GM21717 (cell line): ENCODE data around the gene TBC1D1.
"Not testable (repeated sequence)": the region's sequence is repeated elsewhere in the genome, so short reads cannot be mapped to it uniquely, and the experiment has no call there.

Experiments
- ATAC-seq: cut with Tn5 transposase; IDR thresholded peaks from one replicate; pipeline ENCODE4 v1.9.1; 2021; ENCODE audit warnings: mild to moderate bottlenecking, moderate library complexity; ENCODE audit not compliant: unreplicated experiment

TBC1D1 gene

DNA sequence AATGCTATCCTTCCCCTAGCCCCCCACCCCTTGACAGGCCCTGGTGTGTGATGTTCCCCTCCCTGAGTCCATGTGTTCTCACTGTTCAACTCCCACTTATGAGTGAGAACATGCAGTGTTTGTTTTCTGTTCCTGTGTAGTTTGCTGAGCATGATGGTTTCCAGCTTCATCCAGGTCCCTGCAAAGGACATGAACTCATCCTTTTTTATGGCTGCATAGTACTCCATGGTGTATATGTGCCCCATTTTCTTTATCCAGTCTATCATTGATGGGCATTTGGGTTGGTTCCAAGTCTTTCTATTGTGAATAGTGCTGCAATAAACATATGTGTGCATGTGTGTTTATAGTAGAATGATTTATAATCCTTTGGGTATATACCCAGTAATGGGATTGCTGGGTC lies 32.2 kb downstream of the TBC1D1 start:
- not testable (repeated sequence) for ATAC-seq

DNA sequence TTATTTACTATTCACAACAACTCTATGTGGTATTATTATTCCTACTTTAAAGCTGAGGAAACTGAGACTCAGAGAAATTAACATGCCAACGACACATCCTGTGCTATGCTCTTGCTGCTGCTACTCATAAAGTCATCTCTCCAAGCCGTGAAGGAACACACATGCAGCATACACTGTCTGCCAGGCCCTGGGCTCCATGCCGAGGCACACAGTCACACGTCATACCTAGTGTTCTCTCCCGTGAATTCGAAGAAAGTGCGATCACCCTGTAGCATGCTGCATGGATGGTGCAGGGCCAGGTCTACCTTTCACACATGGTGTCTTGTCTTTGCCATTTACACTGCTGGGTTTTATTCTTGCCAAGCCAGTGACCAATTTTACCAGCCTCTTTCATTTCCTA lies 34.1 kb downstream of the TBC1D1 start:
- ATAC-seq, result no peak

DNA sequence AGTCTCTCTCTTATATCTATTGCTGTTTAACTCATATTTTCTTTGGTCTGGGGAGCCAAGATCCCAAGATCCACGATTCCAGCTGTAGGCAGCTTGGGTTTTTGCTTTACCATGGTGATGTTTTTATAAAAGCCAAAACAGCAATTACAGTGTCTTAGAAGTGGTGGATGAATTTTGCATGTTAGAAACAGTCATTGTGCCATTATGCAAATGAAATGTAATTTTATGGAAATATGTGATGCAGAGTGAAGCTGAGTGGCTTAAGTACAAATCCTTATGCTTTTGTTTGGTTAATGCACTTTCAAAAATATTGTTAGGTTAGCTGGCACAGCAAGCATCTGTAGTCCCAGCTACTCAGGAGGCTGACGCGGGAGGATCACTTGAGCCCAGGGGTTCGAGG lies 36.5 kb downstream of the TBC1D1 start:
- ATAC-seq, result no peak

DNA sequence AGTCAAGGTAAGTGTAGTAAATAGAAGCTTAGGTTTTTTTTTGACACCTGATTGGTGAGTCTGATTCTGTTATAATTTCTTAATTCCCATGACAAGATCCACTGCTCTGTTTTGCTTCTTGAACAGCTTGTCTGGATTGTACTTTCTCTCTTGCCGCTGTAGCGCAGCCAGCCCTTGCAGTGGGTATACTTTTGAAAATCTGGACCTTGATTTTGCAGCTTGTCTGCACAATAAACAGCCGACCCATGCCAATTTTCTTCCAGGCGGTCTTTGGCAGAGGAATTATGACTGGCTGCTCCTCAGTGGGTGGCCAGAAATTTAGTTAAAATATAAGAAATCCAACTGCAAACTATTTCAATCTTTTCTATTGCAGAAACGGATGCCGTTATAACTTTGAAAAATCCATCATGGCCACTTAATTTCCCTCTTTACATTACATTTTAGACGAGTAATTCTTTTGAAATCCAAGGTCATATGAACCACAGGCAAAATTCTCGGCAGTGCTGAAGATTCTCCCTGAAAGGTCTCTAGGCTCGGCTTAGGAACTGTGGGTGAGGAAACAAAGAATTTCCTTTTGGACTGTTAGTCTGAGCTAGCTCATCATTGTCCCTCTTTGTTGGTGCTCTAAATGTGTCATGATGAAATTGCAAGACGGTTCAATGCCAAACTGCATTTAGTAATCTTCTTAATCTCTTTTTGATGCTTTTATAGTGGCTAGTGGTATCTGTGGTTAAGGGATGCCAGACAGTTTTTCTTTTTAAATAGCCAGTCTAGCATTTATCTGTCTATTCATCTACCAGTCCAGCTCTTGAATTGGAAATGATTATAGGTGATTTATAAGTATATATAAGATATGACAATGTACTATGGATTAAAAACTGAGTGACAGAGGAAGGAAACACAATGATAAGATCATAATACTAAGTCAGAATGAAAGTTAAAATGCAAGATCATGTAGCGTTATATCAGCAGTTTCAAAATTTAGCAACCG lies 37.8 kb downstream of the TBC1D1 start:
- ATAC-seq, result no peak

DNA sequence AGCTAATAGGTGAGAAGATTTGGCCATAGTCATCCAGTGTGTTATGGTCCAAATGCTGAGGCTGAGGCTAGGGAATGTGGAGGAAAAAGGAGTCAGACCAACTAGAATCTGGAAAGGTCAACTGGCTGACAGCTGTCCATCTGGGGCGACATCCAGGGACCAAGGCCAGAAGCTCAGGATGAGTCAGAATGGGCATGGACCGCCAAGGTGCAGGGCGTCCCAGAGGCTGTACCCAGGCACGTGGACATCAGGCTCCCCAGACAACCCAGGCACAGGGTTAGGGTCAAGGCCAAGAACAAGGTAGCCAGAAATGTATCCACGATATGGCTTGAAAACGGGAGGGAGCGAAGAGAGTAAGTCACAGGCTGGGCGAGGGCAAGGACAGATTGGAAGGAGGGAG lies 43.2 kb downstream of the TBC1D1 start:
- no peak for ATAC-seq

DNA sequence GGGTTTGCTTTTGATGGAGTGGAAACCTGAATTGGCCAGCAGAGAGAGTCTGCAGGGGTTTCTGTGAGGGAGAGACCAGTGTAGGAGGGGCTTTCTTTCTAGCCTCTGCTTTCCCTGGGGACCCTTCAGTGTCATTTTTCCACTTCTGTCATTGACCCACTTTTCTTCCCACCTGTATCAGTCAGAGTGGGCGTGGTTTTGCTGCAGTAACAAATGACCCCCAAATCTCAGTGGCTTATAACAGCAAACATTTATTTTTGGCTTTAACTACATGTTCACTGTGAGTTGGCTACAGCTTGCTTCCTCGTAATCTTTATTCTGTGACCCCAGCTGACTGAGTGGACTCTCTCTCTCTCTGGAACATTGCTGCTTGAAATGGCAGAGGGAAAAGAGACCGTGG lies 43.7 kb downstream of the TBC1D1 start:
- ATAC-seq, result no peak

DNA sequence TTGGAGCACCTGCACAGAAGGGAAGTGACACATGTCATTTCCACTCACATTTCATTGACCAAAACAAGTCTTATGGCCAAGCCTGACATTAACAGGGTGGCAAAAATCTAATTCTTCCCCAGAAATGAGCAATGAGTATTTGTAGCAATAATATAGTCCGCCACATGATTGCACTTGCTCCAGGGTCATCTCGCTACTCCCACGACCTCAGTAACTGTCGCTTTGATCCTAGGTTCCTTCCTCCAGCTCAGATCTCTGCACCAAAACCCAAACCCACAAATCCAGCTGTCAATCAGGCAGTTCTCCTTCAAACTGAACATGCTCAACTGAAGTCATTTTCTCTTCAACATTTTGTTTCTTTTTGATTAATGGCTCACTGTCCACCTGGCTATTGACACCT lies 44.1 kb downstream of the TBC1D1 start:
- ATAC-seq, result no peak

DNA sequence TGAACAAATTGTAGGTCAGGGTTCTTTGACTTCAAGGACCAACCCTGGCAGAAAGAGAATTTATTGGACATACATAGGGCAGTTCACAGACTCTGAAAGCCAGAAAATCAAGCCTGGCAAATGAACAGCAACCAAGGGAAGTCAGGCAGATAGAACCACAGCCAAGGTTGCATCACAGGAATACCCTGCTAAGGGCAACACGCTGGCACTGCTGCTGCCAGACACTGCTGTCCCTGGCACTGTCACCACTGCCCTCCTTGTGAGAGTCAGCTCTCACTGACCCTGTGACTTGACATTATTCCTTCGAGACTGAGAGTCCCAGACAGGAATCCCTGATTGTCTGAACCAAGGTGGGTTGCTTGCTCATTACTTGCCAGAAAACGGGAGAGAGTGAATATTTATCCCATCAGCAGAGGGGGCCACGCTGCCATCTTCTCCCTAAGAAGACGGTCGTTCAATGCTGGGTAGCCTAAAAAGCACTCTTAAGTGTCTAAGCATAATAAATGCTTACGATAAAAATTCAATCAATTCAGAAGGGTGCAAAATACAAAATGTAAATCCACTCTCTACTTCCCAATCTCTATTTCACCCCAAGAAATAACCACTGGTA lies 46.1 kb downstream of the TBC1D1 start:
- no peak for ATAC-seq

DNA sequence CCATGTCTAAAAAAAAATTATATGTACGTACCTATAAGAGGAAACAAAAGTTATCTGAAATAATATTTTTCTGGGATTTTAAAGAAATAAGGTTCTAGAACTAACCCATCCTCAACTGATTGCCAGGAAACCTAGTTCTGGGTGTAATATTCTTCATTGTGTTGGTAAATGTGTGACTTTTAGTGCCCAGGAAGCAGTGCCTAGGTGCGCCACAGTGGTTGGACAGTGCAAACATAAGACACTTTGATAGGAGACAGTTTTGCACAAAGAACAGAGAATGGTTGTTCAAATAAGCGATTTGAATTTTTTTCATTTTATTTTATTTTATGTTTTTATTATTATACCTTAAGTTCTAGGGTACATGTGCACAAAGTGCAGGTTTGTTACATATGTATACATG lies 47.3 kb downstream of the TBC1D1 start:
- no peak for ATAC-seq

DNA sequence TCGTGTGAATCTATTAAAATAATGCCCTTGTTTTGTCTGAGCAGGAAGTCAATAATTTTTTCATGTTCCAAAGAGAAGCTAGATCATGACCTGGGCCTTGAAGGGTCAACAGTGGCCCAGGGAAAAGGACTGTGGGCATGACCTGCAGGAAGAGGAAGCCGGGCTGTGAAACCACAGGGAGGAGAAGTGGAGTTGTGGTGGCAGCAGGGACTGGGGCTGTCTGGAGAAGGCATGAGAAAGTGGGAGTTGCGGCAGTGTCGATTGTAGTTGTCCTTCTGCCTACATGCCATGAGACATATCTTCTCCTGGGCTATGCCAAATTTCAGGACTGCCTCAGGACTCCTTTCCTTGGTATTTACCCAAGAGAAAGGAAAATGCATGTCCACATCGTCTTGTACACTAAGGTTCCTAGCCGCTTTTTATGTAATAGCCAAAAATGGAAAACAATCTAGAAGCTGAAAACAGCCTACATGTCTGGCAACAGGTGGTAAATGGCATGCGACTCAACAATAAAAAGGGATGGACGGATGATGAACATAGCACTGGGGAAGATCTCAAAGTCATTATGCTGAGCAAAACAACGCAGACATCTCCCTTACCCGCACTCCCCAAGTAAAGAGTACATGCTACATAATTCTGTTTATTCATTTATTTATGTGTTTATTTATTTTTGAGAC lies 55.8 kb downstream of the TBC1D1 start:
- ATAC-seq, result no peak

DNA sequence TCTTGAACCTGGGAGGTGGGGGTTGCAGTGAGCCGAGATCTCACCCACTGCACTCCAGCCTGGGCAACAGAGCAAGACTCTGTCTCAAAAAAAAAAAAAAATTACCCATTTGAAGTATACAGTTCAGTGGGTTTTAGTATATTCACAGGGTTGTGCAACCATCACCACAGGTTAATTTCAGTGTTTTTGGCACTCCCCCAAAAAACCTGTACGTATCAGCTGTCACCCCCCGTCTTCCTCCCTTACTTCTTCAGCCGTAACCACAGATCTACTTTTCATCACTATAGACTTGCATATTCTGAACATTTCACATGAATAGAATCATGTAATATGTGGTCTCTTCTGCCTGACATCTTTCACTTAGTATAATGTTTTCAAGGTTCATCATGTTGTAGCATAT lies 57.7 kb downstream of the TBC1D1 start:
- ATAC-seq, result no peak

DNA sequence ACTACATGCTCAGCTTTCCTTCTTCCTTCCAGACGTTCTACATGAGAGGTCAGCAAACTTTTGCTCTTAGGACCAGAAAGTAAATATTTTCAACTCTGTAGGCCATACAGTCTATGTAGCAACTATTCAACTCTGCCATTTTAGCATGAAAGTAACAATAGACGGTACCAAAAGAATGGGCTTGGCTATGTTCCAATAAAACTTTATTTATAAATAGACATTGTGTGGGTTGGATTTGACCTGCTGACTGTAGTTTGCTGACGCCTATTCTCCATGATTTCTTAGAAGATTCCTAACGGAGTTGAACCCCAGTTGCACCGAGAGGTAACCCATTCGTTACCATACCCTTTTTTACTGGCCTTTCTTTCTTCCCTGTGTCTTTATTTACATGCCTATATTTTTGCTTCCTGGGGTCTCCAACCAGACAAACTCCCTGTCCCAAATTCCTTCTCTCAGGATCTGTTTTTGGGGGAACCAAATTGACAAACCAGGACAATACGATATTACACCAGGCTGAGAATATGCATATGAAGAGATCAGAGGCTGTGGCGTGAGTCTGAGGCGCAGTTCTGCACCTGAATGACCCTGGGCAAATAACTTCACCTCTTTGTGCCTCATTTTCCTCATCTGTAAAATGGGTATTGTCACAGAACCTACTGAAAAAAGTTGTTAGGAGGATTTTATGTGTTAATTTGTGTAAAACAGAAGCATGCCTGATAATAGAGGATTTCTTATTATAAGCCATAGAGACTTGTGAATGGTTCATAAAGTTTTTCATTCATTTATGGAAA lies 58.9 kb downstream of the TBC1D1 start:
- ATAC-seq, result no peak

DNA sequence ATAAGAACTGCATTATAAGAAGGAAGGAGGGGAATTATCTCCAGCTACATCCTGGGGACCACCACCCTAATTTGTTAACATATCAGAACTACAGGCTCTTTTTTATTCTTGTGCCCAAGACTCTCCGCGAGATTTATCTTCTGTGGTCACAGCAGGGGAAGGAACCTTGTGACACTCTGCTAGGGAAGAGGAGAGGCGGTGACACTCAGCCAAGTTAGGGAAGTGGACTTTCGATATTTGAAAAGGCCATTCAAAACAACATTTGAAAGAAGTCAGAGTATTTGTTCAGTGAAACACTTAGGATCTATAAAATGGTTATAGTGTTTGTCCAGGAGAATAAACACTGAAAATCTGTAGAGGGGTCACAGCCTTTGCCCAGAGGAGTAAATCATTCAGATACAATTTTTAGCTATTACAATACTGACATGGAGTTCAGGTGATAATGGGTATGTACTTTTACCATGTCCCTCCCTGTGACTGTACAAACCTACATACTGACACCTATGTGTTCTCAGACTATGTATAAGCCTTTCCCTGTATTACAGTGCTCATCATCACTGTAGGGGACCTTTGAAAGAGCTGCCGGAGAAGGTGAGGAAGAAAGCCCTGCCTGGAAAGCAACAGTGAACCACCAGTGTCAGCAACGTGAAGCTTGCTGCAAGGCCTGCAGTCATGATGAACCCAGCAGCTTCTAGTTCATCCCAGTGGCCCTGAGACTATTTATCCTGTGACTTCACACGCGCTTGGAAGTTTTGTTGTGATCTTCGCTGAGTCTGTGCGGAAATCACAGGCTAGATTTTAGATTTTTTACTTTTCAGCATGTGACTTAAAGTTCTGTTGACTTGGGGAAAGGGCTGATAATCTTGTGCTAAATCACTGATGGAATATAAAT lies 60.8 kb downstream of the TBC1D1 start:
- no peak for ATAC-seq

DNA sequence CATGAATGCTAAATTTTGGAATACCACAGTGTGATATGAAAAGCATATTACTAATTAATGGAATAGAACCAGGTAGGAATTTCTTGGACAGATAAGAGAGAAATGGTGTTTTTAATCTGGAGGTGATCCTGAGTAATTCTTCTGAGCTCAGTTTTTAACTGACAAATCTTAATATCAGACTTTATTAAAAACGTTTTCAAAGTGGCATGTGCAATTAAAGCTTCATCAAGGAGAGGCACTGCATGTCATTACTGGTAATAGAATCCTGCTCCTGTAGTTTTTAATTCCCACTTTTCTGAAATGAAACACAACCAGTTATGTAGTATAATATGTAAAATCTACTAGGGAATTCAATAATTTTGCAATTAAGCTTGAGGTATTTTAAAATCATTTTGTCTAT lies 62.3 kb downstream of the TBC1D1 start:
- no peak for ATAC-seq

DNA sequence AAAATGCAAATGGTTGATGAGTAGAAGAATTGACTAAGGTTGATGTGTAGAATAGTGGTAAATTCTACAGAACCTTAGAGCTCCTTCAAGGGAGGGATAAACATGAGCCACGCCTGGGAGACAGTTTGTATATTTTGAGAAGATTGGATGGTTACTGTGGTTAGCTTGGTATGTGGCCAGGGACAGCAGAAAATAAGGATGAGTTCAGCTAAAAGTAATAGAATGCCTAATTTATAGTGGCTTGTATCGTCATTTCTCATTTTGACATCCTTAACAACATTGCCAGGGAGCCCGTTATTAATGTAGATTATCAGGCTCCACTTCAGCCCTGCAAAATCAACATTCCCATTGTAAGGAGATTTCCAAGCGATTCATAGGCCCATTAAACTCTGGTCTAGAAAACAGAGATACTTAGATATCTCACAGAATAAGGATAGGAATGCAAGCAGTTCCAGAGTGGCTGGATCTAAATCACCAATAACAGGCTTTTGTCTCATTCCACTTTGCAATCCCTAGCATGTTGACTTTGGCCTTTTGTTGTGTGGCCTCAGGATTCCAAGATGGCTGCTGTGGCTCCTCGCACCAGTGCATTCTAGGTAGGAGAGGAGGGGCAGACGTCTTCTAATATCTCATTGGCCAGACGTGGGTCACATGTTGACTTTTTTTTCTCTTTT lies 62.9 kb downstream of the TBC1D1 start:
- no peak for ATAC-seq

DNA sequence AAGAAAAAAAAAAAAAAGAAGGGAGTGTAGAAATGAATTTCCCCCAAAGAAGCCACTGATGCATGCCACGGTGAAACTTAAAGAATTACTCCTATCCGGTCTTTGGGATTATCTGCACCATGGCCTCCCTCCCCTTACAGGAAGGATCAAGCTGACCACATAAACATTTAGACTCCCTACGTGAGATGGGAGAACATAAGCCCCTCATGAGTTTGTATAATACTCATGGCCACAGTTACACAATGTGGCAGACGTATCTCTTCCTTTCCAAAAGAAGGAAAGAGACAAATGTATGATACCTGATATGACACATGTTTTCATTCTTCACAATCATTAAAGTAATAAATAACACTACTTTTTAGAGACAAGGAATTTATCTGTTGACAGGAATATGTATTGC lies 66.1 kb downstream of the TBC1D1 start:
- ATAC-seq, result no peak

DNA sequence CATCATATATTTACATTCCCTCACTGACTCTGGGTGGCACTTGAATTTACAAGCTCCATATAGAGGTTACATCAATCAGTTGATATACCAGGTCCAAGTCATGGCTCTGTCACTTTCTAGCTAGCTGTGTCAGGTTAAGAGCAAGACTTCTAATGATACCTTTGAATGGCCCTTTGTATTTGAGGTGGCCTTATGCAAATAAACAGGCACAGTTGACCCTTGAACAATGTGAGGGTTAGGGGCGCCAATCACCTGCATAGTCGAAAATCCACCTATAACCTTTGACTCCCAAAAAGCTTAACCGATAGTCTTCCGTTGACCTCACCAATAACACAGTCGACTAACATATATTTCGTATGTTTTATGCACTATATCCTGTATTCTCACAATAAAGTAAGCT lies 68.0 kb downstream of the TBC1D1 start:
- ATAC-seq, result no peak

DNA sequence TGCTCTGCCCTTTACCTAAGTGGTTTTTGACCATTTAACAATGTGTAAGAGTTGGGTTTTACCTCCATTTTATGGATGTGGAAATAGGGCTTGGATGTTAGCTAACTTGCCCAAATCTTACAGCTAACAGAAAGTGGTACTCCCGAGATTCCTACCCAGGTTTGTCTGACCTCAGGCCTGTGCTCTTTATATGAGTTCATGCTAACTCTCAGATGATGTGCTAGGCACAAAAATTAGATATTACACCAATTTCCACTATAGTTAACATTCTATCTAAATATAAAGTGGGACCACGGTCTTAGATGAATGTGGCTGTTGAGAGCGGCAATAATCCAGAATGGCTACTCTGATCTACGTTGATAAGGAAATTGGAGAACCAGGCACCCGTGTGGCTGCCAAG lies 69.2 kb downstream of the TBC1D1 start, which contains the start of gene PTTG2:
Gene PTTG2 (plus strand): TSS at position 301 of the 400 bp plus-strand sequence. CDS start 37 bp downstream, at position 338.
- no peak for ATAC-seq

DNA sequence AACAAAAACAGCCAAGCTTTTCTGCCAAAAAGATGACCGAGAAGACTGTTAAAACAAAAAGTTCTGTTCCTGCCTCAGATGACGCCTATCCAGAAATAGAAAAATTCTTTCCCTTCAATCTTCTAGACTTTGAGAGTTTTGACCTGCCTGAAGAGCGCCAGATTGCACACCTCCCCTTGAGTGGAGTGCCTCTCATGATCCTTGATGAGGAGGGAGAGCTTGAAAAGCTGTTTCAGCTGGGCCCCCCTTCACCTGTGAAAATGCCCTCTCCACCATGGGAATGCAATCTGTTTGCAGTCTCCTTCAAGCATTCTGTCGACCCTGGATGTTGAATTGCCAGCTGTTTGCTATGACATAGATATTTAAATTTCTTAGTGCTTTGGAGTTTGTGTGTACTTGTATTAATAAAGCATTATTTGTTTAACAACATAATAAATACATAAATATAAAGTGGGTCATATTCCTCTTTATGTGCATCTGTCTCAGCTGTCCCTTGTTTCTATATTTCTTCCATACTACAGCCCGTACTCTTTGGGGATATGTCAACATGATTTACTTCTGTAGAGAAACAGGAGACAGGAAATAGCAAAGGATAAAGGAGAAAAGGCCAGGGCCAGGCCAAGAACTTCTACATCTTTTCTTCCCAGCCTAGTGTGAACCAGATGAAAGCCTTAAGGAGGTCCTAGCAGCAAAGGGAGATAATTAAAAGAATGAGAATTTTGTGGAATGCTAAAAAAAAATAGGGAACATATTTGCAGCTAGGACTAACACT lies 70.0 kb downstream of the TBC1D1 start:
- ATAC-seq, result no peak
